ENCODE data around the gene RASSF4.

- TF ChIP-seq POLR2AphosphoS5 (IDR thresholded peaks at IDR 0.05) (no peak), CTCF (IDR thresholded peaks at IDR 0.05) (no peak), POLR2A (IDR thresholded peaks at IDR 0.05) (no peak)
These were observed 25.6 kb downstream of the RASSF4 start for GRCh38 chr10:44985175-44985681.

Data from breast epithelium (tissue), 3 donors.